Stimulated activated CD8-positive, alpha-beta memory T cell treated with anti-CD3 and anti-CD28 coated beads, Interleukin-7, amount 100 ng/mL, for 4 hours (primary cell): ENCODE data around the gene ATAD3C.

Experiments used
- DNase-seq, 2 donors: peaks; one replicate each; pipeline ENCODE4 v3.0.0-alpha.2; 2020; ENCODE audit warnings: low read depth in 2 of 2

ATAD3C gene

GRCh38 chr1:1431845-1432273 is 17.6 kb upstream of the ATAD3C start:
- no peak for DNase-seq

GRCh38 chr1:1432274-1432950 is 17.1 kb upstream of the ATAD3C start:
- DNase-seq, result no peak

- DNase-seq, result no peak
These were observed 16.3 kb upstream of the ATAD3C start for GRCh38 chr1:1432951-1433803.

- DNase-seq, result peak; percentile 38 to 42
These were observed 15.7 kb upstream of the ATAD3C start for GRCh38 chr1:1433804-1434130.

- no peak for DNase-seq
These were observed 15.2 kb upstream of the ATAD3C start for GRCh38 chr1:1434131-1434823.

GRCh38 chr1:1434824-1435105 is 14.7 kb upstream of the ATAD3C start:
- DNase-seq, result no peak

- peak in 1 of 2 donors; percentile 50 for DNase-seq
These were observed 14.2 kb upstream of the ATAD3C start, which contains the start of gene VWA1 for GRCh38 chr1:1435106-1435903. VWA1 (plus strand) TSS chr1:1435690; CDS start chr1:1435749, 59 bp downstream.

- no peak for DNase-seq
These were observed 13.4 kb upstream of the ATAD3C start for GRCh38 chr1:1435911-1436629.

- DNase-seq, result no peak
These were observed 12.9 kb upstream of the ATAD3C start for GRCh38 chr1:1436630-1437032.

GRCh38 chr1:1437033-1437903 is 12.2 kb upstream of the ATAD3C start:
- DNase-seq, result no peak

- no peak for DNase-seq
These were observed 11.5 kb upstream of the ATAD3C start for GRCh38 chr1:1437904-1438376.

- DNase-seq, result no peak
These were observed 10.7 kb upstream of the ATAD3C start for GRCh38 chr1:1438531-1439381.

- no peak for DNase-seq
These were observed 9.8 kb upstream of the ATAD3C start for GRCh38 chr1:1439546-1440261.

- no peak for DNase-seq
These were observed 9.1 kb upstream of the ATAD3C start for GRCh38 chr1:1440262-1441001.

- peak; percentile 8 to 21 for DNase-seq
These were observed 8.2 kb upstream of the ATAD3C start for GRCh38 chr1:1441002-1441888.

- no peak for DNase-seq
These were observed 7.3 kb upstream of the ATAD3C start for GRCh38 chr1:1442069-1442770.
